Right atrium auricular region (tissue), 2 donors: ENCODE measurements around the gene NAP1L4. TPM values are rescaled to one million over a fixed set of nuclear protein-coding genes. Genes with fewer than 3 reads are reported as not detected.

ENCODE experiments used
- DNase-seq: peaks from one replicate; pipeline ENCODE4 v3.0.0-alpha.2; 2019; ENCODE audit warnings: low spot score
- H3K27ac ChIP-seq, 2 donors: fragments of 200-600 bp; sonication (generic); 1 replicate in 1 of 2; 2 replicates in 1 of 2; pipeline ENCODE4 v1.5.1; 2016 to 2019
- H3K27me3 ChIP-seq, 2 donors: fragments of 200-600 bp; sonication (generic); one replicate each; pipeline versions ENCODE4 v1.5.1 to v1.6.0; 2017 to 2019
- H3K36me3 ChIP-seq: fragments of 200-600 bp; sonication (generic); one replicate; pipeline ENCODE4 v1.5.1; 2016
- H3K4me1 ChIP-seq, 2 donors: fragments of 200-600 bp; sonication (generic); one replicate each; pipeline versions ENCODE4 v1.5.1 to v1.6.0; 2017 to 2019
- H3K4me3 ChIP-seq, 2 donors: fragments of 200-600 bp; sonication (generic); 1 replicate in 1 of 2; 2 replicates in 1 of 2; pipeline ENCODE4 v1.5.1; 2017 to 2019; ENCODE audit warnings: mild to moderate bottlenecking in 1 of 2, moderate library complexity in 1 of 2
- H3K9me3 ChIP-seq, 2 donors: fragments of 200-600 bp; sonication (generic); one replicate each; pipeline ENCODE4 v1.5.1; 2019
- total RNA-seq, 2 donors: library from RNA; depleted of rRNA; stranded (reverse); fragments of >200 nt; gene quantifications; one replicate each; pipeline ENCODE4 v1.1.0, GENCODE V29; 2016
- TF ChIP-seq, protein P1 (sequence below), 2 donors: fragments of 200-600 bp; sonication (generic); IDR thresholded peaks; one replicate each; pipeline ENCODE4 v1.5.1; 2019; ENCODE audit warnings: antibody characterized with exemption in 2 of 2

Gene NAP1L4, protein sequence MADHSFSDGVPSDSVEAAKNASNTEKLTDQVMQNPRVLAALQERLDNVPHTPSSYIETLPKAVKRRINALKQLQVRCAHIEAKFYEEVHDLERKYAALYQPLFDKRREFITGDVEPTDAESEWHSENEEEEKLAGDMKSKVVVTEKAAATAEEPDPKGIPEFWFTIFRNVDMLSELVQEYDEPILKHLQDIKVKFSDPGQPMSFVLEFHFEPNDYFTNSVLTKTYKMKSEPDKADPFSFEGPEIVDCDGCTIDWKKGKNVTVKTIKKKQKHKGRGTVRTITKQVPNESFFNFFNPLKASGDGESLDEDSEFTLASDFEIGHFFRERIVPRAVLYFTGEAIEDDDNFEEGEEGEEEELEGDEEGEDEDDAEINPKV
- total RNA-seq: 100 to 1,000 TPM in 1 of 2 donors, 10 to 100 TPM in 1; 79.2 to 128 TPM

DNA sequence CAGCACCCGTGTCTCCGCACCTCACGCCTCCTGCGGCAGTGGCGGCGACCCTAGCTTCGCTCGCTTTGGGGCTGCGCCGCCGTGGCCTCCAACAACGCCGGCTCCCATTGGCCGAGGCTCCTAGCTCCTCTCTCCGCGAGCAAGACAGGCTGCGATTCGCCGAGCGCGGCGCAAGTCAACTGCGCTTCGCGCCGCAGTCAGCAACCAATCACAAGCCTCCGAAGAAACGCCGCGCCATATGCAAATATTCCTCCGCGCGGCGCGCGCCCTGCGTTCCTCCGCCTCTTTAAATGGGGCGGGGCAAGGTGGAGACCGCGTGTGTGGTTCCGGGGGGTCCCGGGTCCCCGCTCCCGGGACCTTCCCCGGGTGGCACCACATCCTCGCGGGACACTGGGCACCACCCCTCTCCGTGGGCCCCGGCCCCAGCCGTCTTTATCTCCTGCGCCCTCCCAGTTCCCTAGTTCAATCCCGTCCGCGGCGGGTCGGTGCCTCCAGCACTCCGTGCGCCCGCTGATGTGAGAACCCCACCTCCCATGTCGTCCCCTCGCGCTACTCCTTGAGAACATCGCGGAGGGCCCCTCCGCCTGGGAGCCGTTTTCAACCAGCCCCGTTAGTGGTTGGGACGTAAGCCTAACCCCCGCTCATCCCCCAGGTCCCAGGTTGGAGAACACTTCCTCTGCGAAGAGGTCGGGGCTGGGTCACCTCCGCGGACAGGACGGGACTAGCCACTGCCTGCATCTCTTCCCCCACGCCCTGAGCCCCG lies at the start of gene NAP1L4:
Gene NAP1L4 (minus strand): TSS at position 96 of the 763 bp plus-strand sequence. CDS start 13,109 bp downstream, outside the sequence.
- peaks cover 0 to 43% of the 10 kb centered on the region in 2 donors for H3K4me1 ChIP-seq
- no peaks in the 10 kb centered on the region for H3K27me3 ChIP-seq
- DNase-seq: peak; percentile 97
- no peaks in the 10 kb centered on the region for H3K9me3 ChIP-seq
- no peaks in the 10 kb centered on the region for H3K36me3 ChIP-seq
- TF ChIP-seq, protein P1, sequence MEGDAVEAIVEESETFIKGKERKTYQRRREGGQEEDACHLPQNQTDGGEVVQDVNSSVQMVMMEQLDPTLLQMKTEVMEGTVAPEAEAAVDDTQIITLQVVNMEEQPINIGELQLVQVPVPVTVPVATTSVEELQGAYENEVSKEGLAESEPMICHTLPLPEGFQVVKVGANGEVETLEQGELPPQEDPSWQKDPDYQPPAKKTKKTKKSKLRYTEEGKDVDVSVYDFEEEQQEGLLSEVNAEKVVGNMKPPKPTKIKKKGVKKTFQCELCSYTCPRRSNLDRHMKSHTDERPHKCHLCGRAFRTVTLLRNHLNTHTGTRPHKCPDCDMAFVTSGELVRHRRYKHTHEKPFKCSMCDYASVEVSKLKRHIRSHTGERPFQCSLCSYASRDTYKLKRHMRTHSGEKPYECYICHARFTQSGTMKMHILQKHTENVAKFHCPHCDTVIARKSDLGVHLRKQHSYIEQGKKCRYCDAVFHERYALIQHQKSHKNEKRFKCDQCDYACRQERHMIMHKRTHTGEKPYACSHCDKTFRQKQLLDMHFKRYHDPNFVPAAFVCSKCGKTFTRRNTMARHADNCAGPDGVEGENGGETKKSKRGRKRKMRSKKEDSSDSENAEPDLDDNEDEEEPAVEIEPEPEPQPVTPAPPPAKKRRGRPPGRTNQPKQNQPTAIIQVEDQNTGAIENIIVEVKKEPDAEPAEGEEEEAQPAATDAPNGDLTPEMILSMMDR (IDR thresholded peaks at IDR 0.05): no peak
- peak within 1 kb of the TSS; percentile 95 to 96 for H3K27ac ChIP-seq
- H3K4me3 ChIP-seq: peak within 1 kb of the TSS; percentile 91 to 96

DNA sequence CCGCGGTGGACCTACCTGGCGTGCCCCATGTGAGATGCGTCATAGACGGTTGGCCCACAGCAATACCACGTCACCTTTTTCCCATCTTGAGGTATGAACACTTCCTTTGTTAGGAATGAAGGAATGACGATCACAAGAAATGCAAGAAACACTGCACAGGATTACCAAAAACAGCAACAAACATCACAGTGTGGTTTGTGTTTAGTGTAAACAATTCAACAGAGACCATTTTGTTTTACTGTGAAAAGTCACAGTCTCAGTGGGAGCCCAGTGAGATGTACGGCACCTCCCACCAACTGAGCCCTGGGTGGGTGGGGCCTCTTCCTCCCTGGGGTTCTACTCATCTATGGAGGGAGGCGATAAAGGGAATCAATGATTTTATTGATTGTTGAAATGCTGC lies 48.8 kb upstream of the NAP1L4 start:
- H3K9me3 ChIP-seq: no peaks in the 10 kb centered on the region
- H3K4me1 ChIP-seq: peaks cover 0 to 40% of the 10 kb centered on the region in 2 donors

DNA sequence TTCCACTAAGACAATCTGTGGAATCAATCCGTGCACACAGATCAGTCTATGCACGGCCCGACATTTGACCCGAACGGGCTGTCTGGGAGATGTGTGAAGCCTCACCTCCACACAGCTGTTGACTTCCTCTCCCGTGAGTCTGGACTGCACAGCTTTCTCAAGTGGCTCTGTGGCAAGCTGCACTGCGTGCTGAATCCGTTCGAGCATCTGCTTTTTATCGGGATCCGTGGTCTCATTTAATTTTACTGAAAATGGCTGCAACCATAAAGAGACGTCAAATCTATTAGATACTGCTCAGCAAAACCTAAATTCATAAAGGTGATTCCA lies 45.8 kb upstream of the NAP1L4 start:
- Histone ChIP-seq H3K9me3 (no peaks in the 10 kb centered on the region), H3K27me3 (no peaks in the 10 kb centered on the region), H3K4me3 (no peak overlapping the region), H3K27ac (no peak overlapping the region), H3K36me3 (peaks cover 59% of the 10 kb centered on the region), H3K4me1 (peaks cover 0 to 27% of the 10 kb centered on the region in 2 donors)
- TF ChIP-seq, protein P1 (IDR thresholded peaks at IDR 0.05): no peak
- DNase-seq: no peak

More for the DNA sequence above, 48.8 kb upstream of the NAP1L4 start:
- Histone ChIP-seq H3K36me3 (peaks cover 42% of the 10 kb centered on the region), H3K27ac (no peak overlapping the region), H3K27me3 (no peaks in the 10 kb centered on the region), H3K4me3 (no peak overlapping the region)
- TF ChIP-seq, protein P1 (IDR thresholded peaks at IDR 0.05): no peak
- no peak for DNase-seq

DNA sequence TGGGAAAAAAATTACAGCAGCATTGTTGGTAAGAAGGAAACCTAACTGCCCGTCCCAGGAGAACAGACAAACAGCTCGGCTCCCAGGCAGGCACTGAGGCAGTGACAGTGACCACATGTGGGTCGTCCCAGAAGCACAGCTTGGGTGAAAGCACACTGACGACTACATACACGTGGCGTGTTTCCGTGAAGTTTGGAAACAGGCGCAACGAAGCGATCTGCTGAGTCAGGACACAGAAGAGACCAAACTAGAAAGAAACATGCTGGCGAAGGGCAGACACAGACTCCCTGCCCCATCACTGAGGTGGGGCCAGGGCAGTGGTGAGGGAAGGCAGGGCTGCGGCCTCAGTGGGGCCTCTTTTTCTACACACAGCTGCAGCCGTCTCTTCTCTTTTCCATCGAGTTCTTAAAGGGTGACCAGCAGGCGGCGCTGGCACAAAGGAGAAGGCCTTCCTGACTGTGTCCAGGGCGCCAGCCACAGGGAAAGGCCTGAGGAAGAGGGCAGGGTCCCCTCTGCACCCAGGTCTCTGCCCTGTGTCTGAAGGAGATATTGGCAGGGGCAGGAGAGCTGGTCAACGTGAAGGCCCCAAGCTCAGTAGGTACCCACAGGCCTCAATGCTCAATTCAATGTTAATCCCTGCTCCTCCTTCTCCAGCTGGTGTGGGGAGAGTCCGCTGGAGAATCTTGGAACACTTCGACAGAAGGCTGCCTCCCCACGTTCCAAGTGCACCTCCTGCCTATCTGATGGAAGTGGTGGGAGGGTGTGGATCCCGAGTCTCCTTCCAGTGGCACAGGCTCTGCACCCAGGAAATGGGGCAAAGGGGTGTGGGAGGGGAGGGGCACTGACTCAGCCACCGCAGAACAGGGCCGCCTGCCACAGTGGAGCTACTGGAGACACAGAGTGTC lies 45.2 kb upstream of the NAP1L4 start:
- H3K4me1 ChIP-seq: peaks cover 0 to 21% of the 10 kb centered on the region in 2 donors
- TF ChIP-seq, protein P1 (IDR thresholded peaks at IDR 0.05): peak; percentile 74 to 89
- DNase-seq: peak; percentile 82
- H3K27me3 ChIP-seq: no peaks in the 10 kb centered on the region
- H3K9me3 ChIP-seq: no peaks in the 10 kb centered on the region
- no peak overlapping the region for H3K4me3 ChIP-seq
- H3K27ac ChIP-seq: peak overlapping the region in 1 of 2 donors; percentile 37
- H3K36me3 ChIP-seq: peaks cover 59% of the 10 kb centered on the region

DNA sequence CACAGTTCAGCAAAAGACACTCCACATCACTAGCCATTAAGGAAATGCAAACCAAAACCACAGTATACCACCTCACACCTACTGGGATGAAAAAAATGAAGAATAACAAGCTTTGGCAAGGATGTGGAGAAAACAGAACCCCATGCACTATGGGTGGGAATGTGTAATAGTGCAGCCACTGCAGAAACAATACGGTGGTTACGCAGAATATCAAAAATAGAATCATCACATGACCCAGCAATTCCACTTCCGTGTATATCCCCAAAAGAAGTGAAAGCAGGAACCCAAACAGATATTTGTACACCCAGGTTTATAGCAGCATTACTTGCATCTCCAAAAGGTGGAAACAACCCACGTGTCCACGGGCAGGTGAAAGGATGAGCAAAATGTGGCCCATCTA lies 44.3 kb upstream of the NAP1L4 start:
- Histone ChIP-seq H3K27ac (peak overlapping the region in 1 of 2 donors; percentile 37), H3K4me1 (peaks cover 0 to 12% of the 10 kb centered on the region in 2 donors), H3K36me3 (peaks cover 53% of the 10 kb centered on the region), H3K27me3 (no peaks in the 10 kb centered on the region), H3K4me3 (no peak overlapping the region), H3K9me3 (no peaks in the 10 kb centered on the region)
- no peak for DNase-seq
- TF ChIP-seq, protein P1 (IDR thresholded peaks at IDR 0.05): no peak
